ENCODE data around the gene NINL.

The NINL gene

DNA sequence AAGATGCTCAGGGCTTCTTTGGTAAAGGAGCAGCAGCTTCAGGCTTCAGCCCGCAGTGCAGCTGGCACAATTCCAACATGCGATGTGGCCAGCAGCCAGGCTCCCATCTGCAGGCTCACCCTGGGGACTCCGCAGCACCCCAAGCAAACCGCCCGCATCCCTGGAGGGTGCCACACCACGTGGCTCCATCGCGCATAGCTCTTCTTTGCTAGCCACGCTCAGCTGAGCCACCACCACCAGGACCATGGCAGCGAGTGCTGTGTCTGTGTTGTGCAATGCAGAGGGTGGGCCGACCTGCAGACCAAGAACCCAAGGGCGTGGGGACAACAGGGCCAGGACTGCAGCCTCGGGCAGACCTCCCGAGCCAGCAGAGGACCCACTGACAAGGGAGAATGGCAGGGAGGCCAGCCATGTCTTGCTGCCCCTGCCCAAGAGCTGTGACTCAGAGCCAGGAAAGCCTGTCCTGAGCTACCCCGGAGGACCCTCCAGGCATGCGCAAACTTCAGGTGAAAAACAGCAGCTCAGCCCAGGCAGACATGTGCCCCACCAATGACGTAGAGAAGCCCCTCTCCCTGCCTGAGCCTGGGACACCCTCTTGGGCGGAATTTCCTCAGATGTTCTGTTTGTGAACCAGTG lies 90.0 kb downstream of the NINL start:
- Histone ChIP-seq H3K4me3 (ENCODE audit: low read length) (no peak overlapping the region), H3K36me3 (ENCODE audit: insufficient read depth, low read depth, low read length) (peaks cover 48% of the 10 kb centered on the region), H3K9ac (ENCODE audit: low read depth, low read length) (no peak overlapping the region), H3K4me1 (ENCODE audit: insufficient read depth, low read length) (peaks cover 6% of the 10 kb centered on the region), H3K9me3 (ENCODE audit: insufficient read depth, low read depth, low read length) (no peaks in the 10 kb centered on the region), H3K27me3 (ENCODE audit: insufficient read depth, low read length) (no peaks in the 10 kb centered on the region), H3K27ac (ENCODE audit: low read length) (no peak overlapping the region)

- H3K36me3 ChIP-seq (ENCODE audit: insufficient read depth, low read depth, low read length) = peaks cover 48% of the 10 kb centered on the region
- no peak overlapping the region for H3K4me3 ChIP-seq (ENCODE audit: low read length)
- H3K27ac ChIP-seq (ENCODE audit: low read length) = no peak overlapping the region
- no peak overlapping the region for H3K9ac ChIP-seq (ENCODE audit: low read depth, low read length)
- H3K4me1 ChIP-seq (ENCODE audit: insufficient read depth, low read length) = peaks cover 10% of the 10 kb centered on the region
- H3K9me3 ChIP-seq (ENCODE audit: insufficient read depth, low read depth, low read length) = no peaks in the 10 kb centered on the region
- no peaks in the 10 kb centered on the region for H3K27me3 ChIP-seq (ENCODE audit: insufficient read depth, low read length)
Measured at GRCh38 chr20:25494506-25495188, 90.7 kb downstream of the NINL start.

DNA sequence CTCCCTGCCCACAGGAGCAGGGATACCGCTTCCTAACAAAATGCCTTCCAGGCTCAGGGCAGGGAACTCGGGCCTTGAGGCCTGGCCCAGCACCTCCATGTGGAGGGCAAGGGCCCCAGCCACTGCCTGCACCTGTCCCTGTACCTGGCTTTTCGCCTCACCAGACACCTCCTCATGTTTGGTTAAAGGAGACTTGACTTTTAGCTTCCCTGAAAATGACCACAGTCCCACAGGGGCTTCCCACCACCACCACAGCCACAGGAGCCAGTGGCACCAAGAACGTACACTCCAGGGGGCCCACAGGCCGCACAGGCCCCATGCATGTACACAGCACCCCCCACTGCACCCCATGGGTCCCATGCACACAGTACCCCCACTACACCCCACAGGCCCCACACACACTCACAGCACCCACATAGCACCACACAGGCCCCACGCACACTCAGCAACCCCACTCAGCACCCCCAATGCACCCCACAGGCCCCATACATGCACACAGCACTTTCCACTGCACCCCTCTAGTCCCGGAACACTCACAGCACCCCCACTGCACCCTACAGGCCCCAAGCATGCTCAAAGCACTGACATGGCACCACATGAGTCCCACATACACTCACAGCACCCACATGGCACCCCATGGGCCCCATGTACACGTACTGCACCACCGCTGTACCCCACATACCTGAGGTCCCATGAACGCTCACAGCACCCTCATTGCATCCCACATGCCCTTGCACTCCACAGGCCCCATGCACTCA lies 91.4 kb downstream of the NINL start:
- Histone ChIP-seq H3K9me3 (ENCODE audit: insufficient read depth, low read depth, low read length) (no peaks in the 10 kb centered on the region), H3K4me3 (ENCODE audit: low read length) (no peak overlapping the region), H3K9ac (ENCODE audit: low read depth, low read length) (no peak overlapping the region), H3K27me3 (ENCODE audit: insufficient read depth, low read length) (no peaks in the 10 kb centered on the region), H3K36me3 (ENCODE audit: insufficient read depth, low read depth, low read length) (peaks cover 44% of the 10 kb centered on the region), H3K4me1 (ENCODE audit: insufficient read depth, low read length) (peaks cover 10% of the 10 kb centered on the region), H3K27ac (ENCODE audit: low read length) (no peak overlapping the region)

DNA sequence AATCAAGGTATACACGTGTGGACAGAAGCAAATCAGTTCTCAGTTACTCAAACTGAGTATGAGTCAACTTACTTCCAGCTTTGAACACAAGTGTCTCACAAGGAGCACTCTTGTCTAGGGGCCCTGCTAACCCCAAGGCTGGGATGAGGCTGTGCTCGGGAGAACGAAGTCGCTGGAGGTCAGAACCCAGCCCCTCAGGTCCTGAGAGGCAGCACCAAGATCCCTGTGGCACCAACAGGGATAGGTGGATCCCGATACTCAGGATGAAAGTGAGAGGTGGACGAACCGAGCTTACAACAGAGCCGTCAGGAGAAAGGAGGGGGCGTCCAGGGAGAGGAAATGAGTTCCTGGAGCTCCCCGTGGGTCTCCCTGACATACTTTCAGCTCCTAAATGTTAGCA lies 92.2 kb downstream of the NINL start:
- H3K36me3 ChIP-seq (ENCODE audit: insufficient read depth, low read depth, low read length) = peaks cover 42% of the 10 kb centered on the region
- H3K9me3 ChIP-seq (ENCODE audit: insufficient read depth, low read depth, low read length) = no peaks in the 10 kb centered on the region
- no peaks in the 10 kb centered on the region for H3K27me3 ChIP-seq (ENCODE audit: insufficient read depth, low read length)
- no peak overlapping the region for H3K27ac ChIP-seq (ENCODE audit: low read length)
- peaks cover 10% of the 10 kb centered on the region for H3K4me1 ChIP-seq (ENCODE audit: insufficient read depth, low read length)
- H3K4me3 ChIP-seq (ENCODE audit: low read length) = no peak overlapping the region
- H3K9ac ChIP-seq (ENCODE audit: low read depth, low read length) = no peak overlapping the region

DNA sequence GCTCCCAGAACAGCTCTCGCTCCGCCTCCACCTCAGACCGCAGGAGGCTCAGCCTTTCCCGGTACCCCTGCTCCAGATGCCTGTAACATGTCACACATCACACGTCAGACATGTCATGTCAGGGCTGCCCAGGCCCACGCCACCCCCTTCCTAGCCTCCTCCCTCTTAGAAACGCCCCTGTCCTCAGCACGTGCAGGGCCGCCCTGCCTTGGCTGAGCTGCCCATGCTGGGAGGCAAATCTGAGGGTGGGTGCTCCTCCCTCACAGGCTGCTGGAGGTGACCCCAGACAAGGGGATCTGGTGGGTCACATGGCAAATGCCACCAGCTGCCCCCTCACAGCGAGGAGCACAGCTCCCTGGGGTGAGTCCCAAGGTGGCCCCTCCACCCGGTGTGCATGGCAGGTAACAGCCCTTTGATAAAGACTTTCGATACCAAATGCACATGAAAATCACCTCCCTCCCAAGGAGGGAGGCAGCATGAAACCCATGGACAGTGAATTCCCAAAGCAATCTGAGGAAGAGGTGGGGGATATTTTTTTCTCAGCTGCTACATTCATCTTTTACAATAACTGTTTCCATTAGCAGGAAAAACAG lies 93.8 kb downstream of the NINL start:
- H3K36me3 ChIP-seq (ENCODE audit: insufficient read depth, low read depth, low read length) = peaks cover 47% of the 10 kb centered on the region

GRCh38 chr20:25490656-25491445 lies 94.5 kb downstream of the NINL start:
- Histone ChIP-seq H3K9ac (ENCODE audit: low read depth, low read length) (no peak overlapping the region; the same call in 1 of the 2 replicates), H3K27me3 (ENCODE audit: insufficient read depth, low read length) (no peaks in the 10 kb centered on the region), H3K9me3 (ENCODE audit: insufficient read depth, low read depth, low read length) (no peaks in the 10 kb centered on the region), H3K4me1 (ENCODE audit: insufficient read depth, low read length) (peaks cover 10% of the 10 kb centered on the region), H3K27ac (ENCODE audit: low read length) (peak overlapping the region; percentile 38), H3K4me3 (ENCODE audit: low read length) (no peak overlapping the region), H3K36me3 (ENCODE audit: insufficient read depth, low read depth, low read length) (peaks cover 45% of the 10 kb centered on the region)

More for the DNA sequence above, 93.8 kb downstream of the NINL start:
- H3K9me3 ChIP-seq (ENCODE audit: insufficient read depth, low read depth, low read length) = no peaks in the 10 kb centered on the region
- H3K27me3 ChIP-seq (ENCODE audit: insufficient read depth, low read length) = no peaks in the 10 kb centered on the region
- H3K27ac ChIP-seq (ENCODE audit: low read length) = no peak overlapping the region
- H3K9ac ChIP-seq (ENCODE audit: low read depth, low read length) = no peak overlapping the region
- no peak overlapping the region for H3K4me3 ChIP-seq (ENCODE audit: low read length)
- peaks cover 10% of the 10 kb centered on the region for H3K4me1 ChIP-seq (ENCODE audit: insufficient read depth, low read length)

DNA sequence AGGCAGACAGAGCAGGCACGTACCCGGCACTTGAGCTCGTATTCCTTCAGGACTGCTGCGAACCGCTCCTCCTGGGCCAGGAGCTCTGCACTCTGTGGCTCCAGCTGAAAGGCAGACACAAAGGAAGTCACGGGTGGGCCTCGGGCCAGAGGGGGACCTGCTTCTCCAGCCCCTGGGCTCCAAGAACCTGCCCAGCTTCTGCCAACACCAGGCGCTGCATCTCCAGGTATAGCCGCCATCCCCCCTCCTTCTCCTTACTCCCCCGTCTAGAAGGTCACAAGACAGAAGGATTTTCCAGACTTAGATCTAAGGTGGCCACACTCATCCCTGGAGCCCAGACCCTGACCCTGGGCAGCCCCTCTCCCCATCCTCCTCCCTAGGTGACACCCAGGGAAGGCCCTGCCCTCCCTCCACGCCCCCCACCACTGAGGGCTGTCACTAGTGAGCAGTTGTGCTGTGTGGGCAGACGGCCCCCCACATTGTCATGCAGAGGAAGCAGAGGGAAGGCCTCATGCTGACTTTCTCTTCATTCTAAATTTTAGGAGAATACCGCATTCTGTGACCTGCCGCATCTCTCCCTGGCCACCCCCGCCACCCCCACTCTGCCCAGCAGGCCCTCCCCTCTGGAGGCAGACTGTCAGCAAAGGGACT lies 96.0 kb downstream of the NINL start:
- Histone ChIP-seq H3K36me3 (ENCODE audit: insufficient read depth, low read depth, low read length) (peaks cover 59% of the 10 kb centered on the region), H3K27ac (ENCODE audit: low read length) (no peak overlapping the region), H3K9me3 (ENCODE audit: insufficient read depth, low read depth, low read length) (no peaks in the 10 kb centered on the region), H3K27me3 (ENCODE audit: insufficient read depth, low read length) (no peaks in the 10 kb centered on the region), H3K4me1 (ENCODE audit: insufficient read depth, low read length) (peaks cover 10% of the 10 kb centered on the region), H3K9ac (ENCODE audit: low read depth, low read length) (no peak overlapping the region), H3K4me3 (ENCODE audit: low read length) (peak overlapping the region; percentile 38; the same call in 1 of the 2 replicates)

GRCh38 chr20:25487975-25488374 lies 97.4 kb downstream of the NINL start:
- H3K9ac ChIP-seq (ENCODE audit: low read depth, low read length) = no peak overlapping the region
- no peaks in the 10 kb centered on the region for H3K9me3 ChIP-seq (ENCODE audit: insufficient read depth, low read depth, low read length)
- H3K27me3 ChIP-seq (ENCODE audit: insufficient read depth, low read length) = no peaks in the 10 kb centered on the region
- H3K4me1 ChIP-seq (ENCODE audit: insufficient read depth, low read length) = peaks cover 10% of the 10 kb centered on the region
- no peak overlapping the region for H3K4me3 ChIP-seq (ENCODE audit: low read length)
- H3K27ac ChIP-seq (ENCODE audit: low read length) = no peak overlapping the region
- peaks cover 65% of the 10 kb centered on the region for H3K36me3 ChIP-seq (ENCODE audit: insufficient read depth, low read depth, low read length)

- H3K36me3 ChIP-seq (ENCODE audit: insufficient read depth, low read depth, low read length) = peaks cover 60% of the 10 kb centered on the region
- peaks cover 10% of the 10 kb centered on the region for H3K4me1 ChIP-seq (ENCODE audit: insufficient read depth, low read length)
- H3K9ac ChIP-seq (ENCODE audit: low read depth, low read length) = no peak overlapping the region
- H3K4me3 ChIP-seq (ENCODE audit: low read length) = no peak overlapping the region
- no peak overlapping the region for H3K27ac ChIP-seq (ENCODE audit: low read length)
- no peaks in the 10 kb centered on the region for H3K27me3 ChIP-seq (ENCODE audit: insufficient read depth, low read length)
- H3K9me3 ChIP-seq (ENCODE audit: insufficient read depth, low read depth, low read length) = no peaks in the 10 kb centered on the region
Measured at GRCh38 chr20:25487306-25487705, 98.0 kb downstream of the NINL start.

GRCh38 chr20:25486377-25486776 lies 99.0 kb downstream of the NINL start:
- Histone ChIP-seq H3K4me1 (ENCODE audit: insufficient read depth, low read length) (peaks cover 10% of the 10 kb centered on the region), H3K9me3 (ENCODE audit: insufficient read depth, low read depth, low read length) (no peaks in the 10 kb centered on the region), H3K36me3 (ENCODE audit: insufficient read depth, low read depth, low read length) (peaks cover 69% of the 10 kb centered on the region), H3K9ac (ENCODE audit: low read depth, low read length) (no peak overlapping the region), H3K27ac (ENCODE audit: low read length) (no peak overlapping the region), H3K4me3 (ENCODE audit: low read length) (no peak overlapping the region), H3K27me3 (ENCODE audit: insufficient read depth, low read length) (no peaks in the 10 kb centered on the region)

DNA sequence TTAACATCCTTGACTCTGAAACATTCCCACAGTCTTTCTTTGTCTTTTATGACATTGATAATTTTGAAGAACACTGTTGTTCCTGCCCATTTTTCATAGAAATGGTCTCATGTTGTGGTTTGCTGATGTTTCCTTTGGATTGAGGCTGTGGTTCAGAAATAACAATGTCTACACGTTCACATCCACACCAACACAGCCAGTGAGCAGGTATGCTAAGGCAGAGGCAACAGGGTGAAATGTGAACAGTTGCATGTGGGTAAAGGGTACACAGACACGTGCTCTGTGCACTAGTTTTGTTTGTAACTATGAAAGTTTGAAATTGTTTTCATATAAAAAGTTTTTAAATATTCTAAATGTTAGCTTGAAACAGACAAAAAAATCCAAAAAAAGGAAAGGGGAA lies 99.5 kb downstream of the NINL start:
- no peak overlapping the region for H3K9ac ChIP-seq (ENCODE audit: low read depth, low read length)

More for the DNA sequence above, 99.5 kb downstream of the NINL start:
- peaks cover 71% of the 10 kb centered on the region for H3K36me3 ChIP-seq (ENCODE audit: insufficient read depth, low read depth, low read length)
- peaks cover 9% of the 10 kb centered on the region for H3K4me1 ChIP-seq (ENCODE audit: insufficient read depth, low read length)
- H3K4me3 ChIP-seq (ENCODE audit: low read length) = no peak overlapping the region
- H3K27ac ChIP-seq (ENCODE audit: low read length) = no peak overlapping the region
- no peaks in the 10 kb centered on the region for H3K27me3 ChIP-seq (ENCODE audit: insufficient read depth, low read length)
- no peaks in the 10 kb centered on the region for H3K9me3 ChIP-seq (ENCODE audit: insufficient read depth, low read depth, low read length)
